ENCODE results near the gene IL15RA.

DNA sequence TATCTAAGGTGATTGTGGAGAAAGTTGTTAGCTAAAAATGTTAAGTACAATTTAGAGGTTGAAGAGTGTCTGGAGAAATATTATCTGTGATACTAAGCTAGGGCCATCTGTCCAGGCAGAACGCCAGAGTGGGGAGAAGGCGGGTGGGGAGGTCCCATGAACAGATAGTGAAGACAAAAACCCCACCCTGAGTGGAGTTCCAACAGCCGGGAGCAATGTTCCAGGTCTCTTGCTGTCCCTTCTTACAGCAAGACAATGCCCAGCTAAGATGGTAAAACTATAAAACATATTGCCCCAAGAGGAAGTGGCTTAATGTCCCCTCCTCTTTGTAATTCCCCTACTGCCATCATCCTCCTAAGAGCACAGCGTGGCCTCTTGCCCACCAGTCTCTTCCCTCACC, 10.4 kb upstream of the IL15RA start:
- TF ChIP-seq CTCF (IDR thresholded peaks at IDR 0.05) (no peak), POLR2AphosphoS5 (IDR thresholded peaks at IDR 0.05; ENCODE audit: low read depth, low read length) (no peak), TCF7L2 (IDR thresholded peaks at IDR 0.05; ENCODE audit: low read depth, low read length) (no peak), SIN3A (IDR thresholded peaks at IDR 0.05; ENCODE audit: borderline replicate concordance, insufficient read depth, low read depth, low read length) (no peak)
- TF ChIP-seq, protein P1, sequence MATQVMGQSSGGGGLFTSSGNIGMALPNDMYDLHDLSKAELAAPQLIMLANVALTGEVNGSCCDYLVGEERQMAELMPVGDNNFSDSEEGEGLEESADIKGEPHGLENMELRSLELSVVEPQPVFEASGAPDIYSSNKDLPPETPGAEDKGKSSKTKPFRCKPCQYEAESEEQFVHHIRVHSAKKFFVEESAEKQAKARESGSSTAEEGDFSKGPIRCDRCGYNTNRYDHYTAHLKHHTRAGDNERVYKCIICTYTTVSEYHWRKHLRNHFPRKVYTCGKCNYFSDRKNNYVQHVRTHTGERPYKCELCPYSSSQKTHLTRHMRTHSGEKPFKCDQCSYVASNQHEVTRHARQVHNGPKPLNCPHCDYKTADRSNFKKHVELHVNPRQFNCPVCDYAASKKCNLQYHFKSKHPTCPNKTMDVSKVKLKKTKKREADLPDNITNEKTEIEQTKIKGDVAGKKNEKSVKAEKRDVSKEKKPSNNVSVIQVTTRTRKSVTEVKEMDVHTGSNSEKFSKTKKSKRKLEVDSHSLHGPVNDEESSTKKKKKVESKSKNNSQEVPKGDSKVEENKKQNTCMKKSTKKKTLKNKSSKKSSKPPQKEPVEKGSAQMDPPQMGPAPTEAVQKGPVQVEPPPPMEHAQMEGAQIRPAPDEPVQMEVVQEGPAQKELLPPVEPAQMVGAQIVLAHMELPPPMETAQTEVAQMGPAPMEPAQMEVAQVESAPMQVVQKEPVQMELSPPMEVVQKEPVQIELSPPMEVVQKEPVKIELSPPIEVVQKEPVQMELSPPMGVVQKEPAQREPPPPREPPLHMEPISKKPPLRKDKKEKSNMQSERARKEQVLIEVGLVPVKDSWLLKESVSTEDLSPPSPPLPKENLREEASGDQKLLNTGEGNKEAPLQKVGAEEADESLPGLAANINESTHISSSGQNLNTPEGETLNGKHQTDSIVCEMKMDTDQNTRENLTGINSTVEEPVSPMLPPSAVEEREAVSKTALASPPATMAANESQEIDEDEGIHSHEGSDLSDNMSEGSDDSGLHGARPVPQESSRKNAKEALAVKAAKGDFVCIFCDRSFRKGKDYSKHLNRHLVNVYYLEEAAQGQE (IDR thresholded peaks at IDR 0.05; ENCODE audit: insufficient read depth in 1 of 2, low read depth in 2 of 2, low read length in 1 of 2): no peak
